ENCODE data around the gene TMEM139. TPM values are rescaled to one million over a fixed set of nuclear protein-coding genes. Genes with fewer than 3 reads are reported as not detected.
A peak's percentile ranks its signal among the peaks of the same experiment; 100 is the strongest.
"Not testable (repeated sequence)": the region's sequence is repeated elsewhere in the genome, so short reads cannot be mapped to it uniquely, and the experiment has no call there.

TMEM139 gene
- total RNA-seq, 1 experiment from 2014 or later, result 19.1 TPM

DNA sequence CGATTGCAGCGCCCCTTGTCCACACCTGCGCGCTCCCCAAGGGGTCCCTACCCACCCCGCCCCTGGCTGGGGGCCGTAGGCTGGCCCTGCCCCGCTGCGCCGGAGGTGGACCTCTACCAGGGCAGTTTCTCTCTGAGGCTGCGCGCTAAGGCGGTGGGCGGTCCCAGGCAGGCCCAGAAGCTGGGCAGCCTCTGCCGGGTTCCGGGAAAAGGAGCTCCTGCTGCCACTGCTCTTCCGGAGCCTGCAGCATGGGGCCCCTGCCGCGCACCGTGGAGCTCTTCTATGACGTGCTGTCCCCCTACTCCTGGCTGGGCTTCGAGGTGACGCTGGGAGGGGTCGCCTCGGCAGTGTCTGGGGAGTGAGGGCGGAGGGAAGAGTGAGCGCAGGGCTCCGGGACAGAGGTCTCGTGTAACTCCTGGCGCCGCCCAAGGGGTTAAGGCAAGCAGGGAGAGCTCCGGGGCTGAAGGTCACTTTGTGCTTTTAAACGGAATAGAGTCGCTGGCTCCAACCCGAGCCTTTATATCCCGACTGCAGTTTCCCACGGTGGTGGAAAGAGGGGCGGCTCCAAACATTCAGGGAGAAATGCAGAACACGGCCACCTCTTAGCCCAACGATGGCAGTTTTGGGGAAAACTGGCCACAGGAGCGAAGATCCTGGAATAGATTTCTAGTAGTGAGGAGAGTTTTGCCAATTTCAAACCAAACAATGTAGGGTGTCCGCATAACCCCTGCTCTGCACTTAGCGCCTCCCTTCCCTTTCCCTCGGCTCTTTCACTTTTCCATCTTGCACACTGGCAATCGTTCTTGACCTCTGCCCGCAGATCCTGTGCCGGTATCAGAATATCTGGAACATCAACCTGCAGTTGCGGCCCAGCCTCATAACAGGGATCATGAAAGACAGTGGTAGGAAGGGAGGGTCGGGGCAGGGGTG, 21.2 kb upstream of the TMEM139 start, which contains the start of gene GSTK1:
Gene GSTK1 (plus strand): TSS at position 176 of the 930 bp plus-strand sequence. CDS start 73 bp downstream, at position 249.
- H3K36me3 Mint-ChIP-seq (ENCODE audit: insufficient read depth, unreplicated experiment), result peaks cover 36% of the 10 kb centered on the region
- BruUV-seq (replicated peaks), result TSS peak; percentile 58
- peak within 1 kb of the TSS; percentile 97 for H3K27ac Mint-ChIP-seq (ENCODE audit: unreplicated experiment)
- H3K27me3 Mint-ChIP-seq (ENCODE audit: insufficient read depth, unreplicated experiment), result no peaks in the 10 kb centered on the region
- Histone ChIP-seq H3K27me3 (replicated peaks; ENCODE audit: control insufficient read depth, insufficient read depth, low read length) (no peaks in the 10 kb centered on the region), H3K4me1 (peaks cover 28% of the 10 kb centered on the region), H3K4me3 (ENCODE audit: low read depth, low read length) (peak within 1 kb of the TSS; percentile 66), H3K9me3 (no peaks in the 10 kb centered on the region), H3K36me3 (ENCODE audit: control insufficient read depth, insufficient read depth, low read length) (0 out of 2 replicates have a peak, but pooled peaks cover 6% of the 10 kb centered on the region)
- ChIA-PET CTCF (interaction anchor here (0.5 to 1.6 kb wide), 12 partner anchors 16 to 329 kb away, joined by 3 to 30 read pairs (median 4); partner anchors contain the start of gene CASP2), POLR2A (interaction anchor here (0.6 to 1.6 kb wide), 9 partner anchors 14 to 1988 kb away, joined by 3 to 23 read pairs (median 5); partner anchors contain the start of gene CASP2)
- H3K4me3 Mint-ChIP-seq (ENCODE audit: unreplicated experiment), result peak within 1 kb of the TSS; percentile 94
- intact Hi-C loops (cut with micrococcal nuclease; ENCODE audit: unreplicated experiment), result loop anchor here (1.0 kb wide), 4 partner anchors 20 to 37 kb away; partner anchors contain the start of genes CASP2 and TMEM139
- H3K9me3 Mint-ChIP-seq (ENCODE audit: unreplicated experiment), result peaks cover 11% of the 10 kb centered on the region
- H3K4me1 Mint-ChIP-seq (ENCODE audit: low read depth, unreplicated experiment), result peaks cover 32% of the 10 kb centered on the region
- DNase-seq, result peak; percentile 84 to 89
- TF ChIP-seq, protein P1, sequence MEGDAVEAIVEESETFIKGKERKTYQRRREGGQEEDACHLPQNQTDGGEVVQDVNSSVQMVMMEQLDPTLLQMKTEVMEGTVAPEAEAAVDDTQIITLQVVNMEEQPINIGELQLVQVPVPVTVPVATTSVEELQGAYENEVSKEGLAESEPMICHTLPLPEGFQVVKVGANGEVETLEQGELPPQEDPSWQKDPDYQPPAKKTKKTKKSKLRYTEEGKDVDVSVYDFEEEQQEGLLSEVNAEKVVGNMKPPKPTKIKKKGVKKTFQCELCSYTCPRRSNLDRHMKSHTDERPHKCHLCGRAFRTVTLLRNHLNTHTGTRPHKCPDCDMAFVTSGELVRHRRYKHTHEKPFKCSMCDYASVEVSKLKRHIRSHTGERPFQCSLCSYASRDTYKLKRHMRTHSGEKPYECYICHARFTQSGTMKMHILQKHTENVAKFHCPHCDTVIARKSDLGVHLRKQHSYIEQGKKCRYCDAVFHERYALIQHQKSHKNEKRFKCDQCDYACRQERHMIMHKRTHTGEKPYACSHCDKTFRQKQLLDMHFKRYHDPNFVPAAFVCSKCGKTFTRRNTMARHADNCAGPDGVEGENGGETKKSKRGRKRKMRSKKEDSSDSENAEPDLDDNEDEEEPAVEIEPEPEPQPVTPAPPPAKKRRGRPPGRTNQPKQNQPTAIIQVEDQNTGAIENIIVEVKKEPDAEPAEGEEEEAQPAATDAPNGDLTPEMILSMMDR (IDR thresholded peaks at IDR 0.05; ENCODE audit: insufficient read depth in 1 of 2, low read depth in 1 of 2, low read length in 1 of 2, severe bottlenecking in 1 of 2, unreplicated experiment in 1 of 2), result no peak

DNA sequence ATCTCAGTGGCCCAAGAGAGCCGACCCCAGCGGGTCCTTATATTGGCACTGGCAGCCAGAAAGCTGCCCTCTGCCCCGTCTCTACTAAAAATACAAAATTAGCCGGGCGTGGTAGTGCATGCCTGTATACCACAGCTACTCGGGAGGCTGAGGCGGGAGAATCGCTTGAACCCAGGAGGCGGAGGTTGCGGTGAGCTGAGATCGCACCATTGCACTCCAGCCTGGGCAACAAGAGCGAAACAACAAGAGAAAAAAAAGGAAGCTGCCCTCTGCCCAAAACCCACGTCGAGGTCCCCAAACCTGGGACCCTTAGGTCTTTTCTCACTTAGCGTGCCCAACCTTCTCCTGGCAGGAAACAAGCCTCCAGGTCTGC, 20.6 kb upstream of the TMEM139 start:
- CTCF ChIA-PET, result interaction anchor here (0.6 to 1.6 kb wide), 6 partner anchors 20 to 49 kb away, joined by 3 to 30 read pairs (median 6); no protein-coding TSS in a partner anchor

DNA sequence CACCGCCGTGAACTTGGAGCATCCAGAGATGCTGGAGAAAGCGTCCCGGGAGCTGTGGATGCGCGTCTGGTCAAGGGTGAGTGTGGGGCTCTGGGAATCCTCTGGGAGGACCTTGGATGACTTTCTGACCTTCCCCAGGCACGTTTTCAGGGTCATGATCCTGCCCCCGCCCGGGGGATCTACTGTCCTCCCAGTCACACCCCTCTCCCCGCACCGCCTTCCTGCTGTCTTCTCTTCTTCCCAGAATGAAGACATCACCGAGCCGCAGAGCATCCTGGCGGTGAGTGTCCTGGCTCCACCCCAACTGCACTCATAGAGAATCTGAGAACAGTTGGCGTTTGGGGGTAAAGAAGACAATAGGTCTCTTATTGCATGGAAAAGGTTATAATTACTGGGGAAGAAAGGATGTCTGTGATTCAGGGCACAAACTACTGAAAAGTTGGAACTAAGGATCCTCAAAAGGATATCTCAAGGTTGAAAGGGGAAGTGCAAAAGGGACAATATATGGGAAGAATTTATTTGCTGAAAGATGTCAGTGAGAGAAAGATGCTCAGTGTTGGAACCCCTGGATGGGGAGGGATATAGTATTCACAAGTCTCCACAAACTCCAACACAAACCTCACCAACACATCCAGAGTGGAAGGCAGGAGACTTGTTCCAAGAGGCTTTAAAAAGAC, 19.6 kb upstream of the TMEM139 start:
- TF ChIP-seq, protein P1 (IDR thresholded peaks at IDR 0.05; ENCODE audit: insufficient read depth in 1 of 2, low read depth in 1 of 2, low read length in 1 of 2, severe bottlenecking in 1 of 2, unreplicated experiment in 1 of 2), result no peak
- BruUV-seq (replicated peaks), result no TSS peak
- DNase-seq, result no peak
- peaks cover 36% of the 10 kb centered on the region for H3K36me3 Mint-ChIP-seq (ENCODE audit: insufficient read depth, unreplicated experiment)
- Histone ChIP-seq H3K4me1 (peaks cover 11% of the 10 kb centered on the region), H3K27me3 (replicated peaks; ENCODE audit: control insufficient read depth, insufficient read depth, low read length) (no peaks in the 10 kb centered on the region), H3K9me3 (no peaks in the 10 kb centered on the region), H3K36me3 (ENCODE audit: control insufficient read depth, insufficient read depth, low read length) (peaks cover 9% of the 10 kb centered on the region; the same call in 1 of the 2 replicates), H3K4me3 (ENCODE audit: low read depth, low read length) (no peak overlapping the region)
- peaks cover 16% of the 10 kb centered on the region for H3K4me1 Mint-ChIP-seq (ENCODE audit: low read depth, unreplicated experiment)
- peak overlapping the region; percentile 94 for H3K4me3 Mint-ChIP-seq (ENCODE audit: unreplicated experiment)
- ChIA-PET POLR2A (interaction anchor here (1.1 kb wide), 1 partner anchor 23 kb away, joined by 4 read pairs; the partner anchor contains the start of gene CASP2), CTCF (no interaction called here)
- intact Hi-C loops (cut with micrococcal nuclease; ENCODE audit: unreplicated experiment), result no loop called here
- H3K27ac Mint-ChIP-seq (ENCODE audit: unreplicated experiment), result no peak overlapping the region
- no peaks in the 10 kb centered on the region for H3K27me3 Mint-ChIP-seq (ENCODE audit: insufficient read depth, unreplicated experiment)
- peaks cover 11% of the 10 kb centered on the region for H3K9me3 Mint-ChIP-seq (ENCODE audit: unreplicated experiment)

More for the DNA sequence above, 20.6 kb upstream of the TMEM139 start:
- BruUV-seq (replicated peaks); H3K27me3 ChIP-seq (replicated peaks; ENCODE audit: control insufficient read depth, insufficient read depth, low read length); H3K27me3 Mint-ChIP-seq (ENCODE audit: insufficient read depth, unreplicated experiment); intact Hi-C loops (cut with micrococcal nuclease; ENCODE audit: unreplicated experiment); H3K9me3 ChIP-seq; H3K36me3 ChIP-seq (ENCODE audit: control insufficient read depth, insufficient read depth, low read length); DNase-seq: not testable (repeated sequence)
- Histone ChIP-seq H3K4me1 (peaks cover 21% of the 10 kb centered on the region), H3K4me3 (ENCODE audit: low read depth, low read length) (peak overlapping the region; percentile 66)
- peak overlapping the region; percentile 97 for H3K27ac Mint-ChIP-seq (ENCODE audit: unreplicated experiment)
- peaks cover 36% of the 10 kb centered on the region for H3K36me3 Mint-ChIP-seq (ENCODE audit: insufficient read depth, unreplicated experiment)
- peaks cover 26% of the 10 kb centered on the region for H3K4me1 Mint-ChIP-seq (ENCODE audit: low read depth, unreplicated experiment)
- POLR2A ChIA-PET, result interaction anchor here (0.6 to 1.6 kb wide), 7 partner anchors 15 to 106 kb away, joined by 3 to 23 read pairs (median 4); partner anchors contain the start of gene CASP2
- H3K9me3 Mint-ChIP-seq (ENCODE audit: unreplicated experiment), result peaks cover 11% of the 10 kb centered on the region
- H3K4me3 Mint-ChIP-seq (ENCODE audit: unreplicated experiment), result peak overlapping the region; percentile 94
